GM08714 (cell line): Measurements from ENCODE around the gene HCN2.
A peak's percentile ranks its signal among the peaks of the same experiment; 100 is the strongest.

Experiments used
- H3K4me3 ChIP-seq: fragments of 200-500 bp; sonication (Bioruptor generic); 2 replicates; pipeline ENCODE4 v1.5.1; 2014; ENCODE audit warnings: mild to moderate bottlenecking, low read length, inconsistent platforms
- ZNF274 ChIP-seq: IDR thresholded peaks from 2 replicates; pipeline ENCODE4 v1.6.1; 2012; ENCODE audit warnings: mild to moderate bottlenecking, low read depth, low read length

The HCN2 gene

DNA sequence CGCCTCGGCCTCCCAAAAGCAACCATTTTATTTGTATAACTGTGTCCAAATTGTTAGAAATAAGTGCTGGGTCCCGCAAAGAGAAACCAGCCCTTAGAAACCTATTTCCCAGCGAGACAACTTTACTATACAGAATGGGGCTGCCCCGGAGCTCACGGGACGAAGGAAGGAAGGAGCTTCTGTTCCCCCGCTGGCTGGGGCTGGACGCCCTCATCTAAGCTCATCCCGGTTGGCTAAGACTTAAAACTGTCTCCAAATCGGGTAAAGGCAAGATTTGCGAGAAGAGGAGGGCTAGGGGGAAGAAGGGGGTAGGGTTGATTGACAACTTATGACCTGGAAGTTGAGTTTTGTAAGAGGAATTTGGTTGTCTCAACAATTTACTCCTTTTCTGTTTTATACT, 29.6 kb upstream of the HCN2 start:
- no peak for TF ChIP-seq ZNF274
- no peak overlapping the region for H3K4me3 ChIP-seq

DNA sequence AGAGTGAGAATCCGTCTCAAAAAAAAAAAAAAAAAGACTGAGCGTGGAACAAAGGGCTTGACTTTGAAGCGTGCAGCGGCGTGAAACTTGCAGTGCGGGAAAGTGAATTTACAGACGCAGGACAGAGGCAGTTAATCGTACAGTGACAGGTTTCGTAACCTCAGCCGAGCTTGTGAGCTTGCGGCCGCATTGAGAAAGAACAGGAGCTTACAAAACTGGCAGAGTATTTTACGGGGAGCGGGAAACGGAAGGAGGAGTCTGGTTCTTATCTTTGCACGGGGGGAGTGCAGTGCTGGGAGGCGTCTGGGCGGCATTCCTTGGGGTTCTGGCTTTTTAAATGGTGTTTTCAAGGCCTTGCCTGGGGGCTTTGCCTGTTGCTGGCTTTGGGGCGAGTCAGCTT, 23.3 kb upstream of the HCN2 start:
- H3K4me3 ChIP-seq = no peak overlapping the region
- TF ChIP-seq ZNF274 = no peak

DNA sequence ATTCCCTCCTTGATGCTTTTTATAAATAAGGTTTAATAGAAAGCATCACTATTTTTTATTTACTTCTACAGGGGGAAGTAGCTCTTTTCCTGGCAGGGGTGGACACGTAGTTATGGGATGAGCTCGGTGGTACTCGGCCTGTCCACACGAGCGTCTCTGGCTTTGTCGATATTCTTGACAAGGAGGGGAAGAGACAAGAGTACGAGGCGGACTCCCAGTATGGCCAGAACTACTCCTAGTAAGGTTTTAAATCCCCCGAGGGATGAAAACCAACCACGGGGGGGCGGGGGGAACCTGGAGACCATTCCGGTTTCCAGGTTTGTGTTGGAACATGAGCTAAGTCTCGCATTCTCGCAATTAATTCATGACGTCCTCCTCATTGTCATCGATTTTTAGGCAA, 22.8 kb upstream of the HCN2 start:
- TF ChIP-seq ZNF274 = no peak
- no peak overlapping the region for H3K4me3 ChIP-seq

DNA sequence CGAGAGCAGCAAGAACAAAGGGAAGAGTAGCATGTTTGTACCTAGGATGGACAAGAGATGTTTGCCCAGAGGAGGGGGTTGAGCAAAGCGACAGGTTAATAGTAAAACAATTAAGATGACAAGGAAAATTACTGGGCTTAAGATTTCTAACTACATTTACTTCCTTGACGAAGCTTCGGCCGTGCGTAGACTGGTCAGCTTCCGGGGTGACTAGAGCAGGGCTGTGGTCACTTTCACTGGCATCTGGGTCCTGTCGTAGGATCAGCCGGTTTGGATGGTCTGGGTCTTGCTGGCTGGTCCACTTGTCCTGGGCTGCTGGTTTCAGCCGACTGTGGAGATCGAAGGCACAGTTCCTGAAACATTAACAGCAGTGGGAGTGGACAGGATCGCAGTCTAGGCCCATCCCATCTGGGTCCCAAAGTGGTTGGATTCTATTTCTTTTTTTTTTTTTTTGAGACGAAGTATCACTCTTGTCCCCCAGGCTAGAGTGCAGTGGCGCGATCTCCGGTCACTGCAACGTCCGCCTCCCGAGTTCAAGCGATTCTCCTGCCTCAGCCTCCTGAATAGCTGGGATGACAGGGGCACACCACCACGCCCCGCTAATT, 22.3 kb upstream of the HCN2 start:
- TF ChIP-seq ZNF274 = no peak
- no peak overlapping the region for H3K4me3 ChIP-seq

DNA sequence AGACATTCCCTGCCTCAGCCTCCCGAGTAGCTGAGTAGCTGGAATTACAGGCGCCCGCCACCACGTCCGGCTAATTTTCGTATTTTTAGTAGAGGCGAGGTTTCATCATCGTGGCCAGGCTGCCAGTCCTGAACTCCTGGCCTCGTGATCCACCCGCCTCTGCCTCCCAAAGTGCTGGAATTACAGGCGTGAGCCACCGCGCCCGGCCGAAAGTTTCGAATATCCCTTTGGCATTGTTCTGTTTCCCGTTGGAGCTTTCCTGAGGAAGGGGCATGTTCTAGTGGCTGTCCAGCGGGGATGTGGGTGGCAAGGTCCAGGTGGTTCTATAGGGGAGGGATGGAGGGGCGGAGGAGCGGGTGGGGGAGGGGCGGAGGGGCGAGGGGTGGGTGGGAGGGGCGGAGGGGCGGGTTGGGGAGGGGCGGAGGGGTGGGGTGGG, 19.4 kb upstream of the HCN2 start:
- TF ChIP-seq ZNF274 = no peak
- H3K4me3 ChIP-seq = no peak overlapping the region

DNA sequence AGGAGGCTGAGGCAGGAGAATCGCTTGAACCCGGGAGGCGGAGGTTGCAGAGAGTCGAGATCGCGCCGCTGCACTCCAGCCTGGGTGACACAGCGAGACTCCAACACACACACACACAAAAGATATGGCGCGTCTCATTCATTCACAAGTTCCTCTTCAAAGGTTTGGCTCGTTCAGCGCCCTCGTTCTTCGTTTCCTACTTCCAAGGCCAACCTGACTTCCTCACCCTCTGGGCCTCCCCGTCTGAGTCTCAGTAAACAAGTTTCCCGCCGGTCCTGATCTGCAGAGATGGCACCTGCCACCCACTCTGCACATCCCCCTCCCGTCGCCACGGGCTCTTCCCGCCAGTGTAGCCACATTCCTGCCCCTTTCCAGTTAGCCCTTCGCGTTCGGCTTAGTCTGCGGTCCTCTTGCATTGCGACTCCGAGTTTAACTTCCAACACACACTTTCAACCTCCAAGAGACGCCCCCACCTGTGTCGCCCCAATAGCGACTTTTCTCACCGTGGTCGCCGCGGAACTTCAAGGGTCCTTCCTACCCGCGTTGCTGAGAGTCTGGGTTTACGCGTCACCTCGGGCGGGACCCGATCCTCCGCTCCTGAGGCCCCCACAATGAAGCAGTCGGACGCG, 18.6 kb upstream of the HCN2 start:
- peak overlapping the region; percentile 72; the same call in 1 of the 2 replicates for H3K4me3 ChIP-seq
- no peak for TF ChIP-seq ZNF274

DNA sequence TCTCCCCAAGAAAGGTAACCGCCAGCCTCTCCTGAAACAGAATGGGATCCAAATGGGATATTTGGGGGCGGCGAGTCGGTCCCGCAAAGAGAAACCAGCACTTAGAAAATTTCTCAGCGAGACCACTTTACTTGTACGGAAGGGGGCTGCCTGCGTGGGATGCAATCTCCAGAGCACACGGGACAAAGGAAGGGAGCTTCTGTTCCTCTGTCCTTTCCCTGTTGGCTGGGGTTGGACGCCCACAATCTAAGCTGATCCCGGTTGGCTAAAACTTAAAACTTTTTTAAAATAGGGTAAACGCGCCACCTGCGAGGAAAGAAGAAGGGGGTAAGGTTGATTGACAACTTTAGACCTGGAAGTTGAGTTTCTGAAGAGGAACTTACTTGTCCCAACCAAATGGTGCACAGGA, 18.1 kb upstream of the HCN2 start:
- TF ChIP-seq ZNF274 = no peak
- H3K4me3 ChIP-seq = peak overlapping the region; percentile 72; the same call in 1 of the 2 replicates

DNA sequence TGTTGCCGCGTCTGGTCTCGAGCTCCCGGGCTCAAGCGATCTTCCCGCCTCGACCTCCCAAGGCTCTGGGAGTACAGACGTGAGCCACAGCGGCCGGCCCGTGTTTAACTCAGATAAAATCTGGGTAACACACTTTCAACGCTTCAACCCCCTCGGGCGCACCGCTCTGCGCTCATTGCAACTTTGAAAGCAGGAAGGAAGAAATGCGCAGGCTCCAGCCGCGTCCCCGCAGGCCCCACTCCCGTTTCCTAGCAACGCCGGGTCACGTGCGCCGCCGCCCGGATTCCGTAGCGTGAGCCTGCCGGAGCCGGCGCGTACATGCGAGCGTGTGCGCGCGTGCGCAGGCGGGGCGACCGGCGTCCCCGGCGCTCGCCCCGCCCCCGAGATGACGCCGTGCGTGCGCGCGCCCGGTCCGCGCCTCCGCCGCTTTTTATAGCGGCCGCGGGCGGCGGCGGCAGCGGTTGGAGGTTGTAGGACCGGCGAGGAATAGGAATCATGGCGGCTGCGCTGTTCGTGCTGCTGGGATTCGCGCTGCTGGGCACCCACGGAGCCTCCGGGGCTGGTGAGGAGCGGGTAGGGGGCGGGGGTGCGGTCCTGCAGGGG, 17.4 kb upstream of the HCN2 start, which contains the start of gene BSG:
Gene BSG (plus strand): TSS at position 457 of the 603 bp plus-strand sequence. CDS start 39 bp downstream, at position 496.
- no peak for TF ChIP-seq ZNF274
- peak within 1 kb of the TSS; percentile 85 for H3K4me3 ChIP-seq

DNA sequence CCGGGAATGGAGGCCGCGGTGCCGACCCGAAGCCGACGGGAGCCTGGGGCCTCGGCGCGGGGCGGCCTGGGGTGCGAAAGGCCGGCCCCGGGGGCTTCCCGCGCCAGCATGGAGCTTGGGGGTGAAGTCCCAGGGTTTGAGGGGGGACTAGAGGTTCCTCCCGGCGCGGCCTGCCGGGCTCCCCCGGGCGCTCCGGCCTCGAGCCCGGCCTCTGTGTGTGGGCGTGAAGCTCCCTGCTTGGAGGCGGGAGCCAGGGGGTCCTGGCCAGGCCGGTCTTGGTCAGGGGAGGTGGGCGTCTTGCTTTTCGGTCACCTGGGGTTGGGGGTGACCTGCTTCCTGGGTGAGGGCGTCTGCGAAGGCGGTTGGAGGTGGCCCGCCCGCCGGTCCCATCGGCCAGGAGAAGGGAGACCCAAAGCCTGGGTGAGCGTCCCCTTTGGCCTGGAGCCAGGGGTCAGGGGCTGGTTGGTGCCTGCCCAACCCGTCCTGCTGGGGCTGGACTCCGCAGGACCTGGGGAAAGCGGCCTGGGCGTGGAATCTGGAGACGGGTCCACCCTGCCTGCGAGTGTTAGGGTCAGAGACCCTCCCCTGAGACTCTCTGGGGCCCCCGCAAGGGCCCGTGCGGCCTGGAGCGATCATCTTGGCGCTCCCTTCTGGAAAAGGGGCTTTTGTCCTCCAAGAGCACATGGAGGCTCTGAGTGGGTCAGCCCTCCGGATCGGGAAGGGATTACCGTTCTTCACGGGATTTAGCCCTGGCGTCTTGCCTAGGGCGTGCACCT, 16.8 kb upstream of the HCN2 start:
- peak overlapping the region; percentile 85 for H3K4me3 ChIP-seq
- no peak for TF ChIP-seq ZNF274

DNA sequence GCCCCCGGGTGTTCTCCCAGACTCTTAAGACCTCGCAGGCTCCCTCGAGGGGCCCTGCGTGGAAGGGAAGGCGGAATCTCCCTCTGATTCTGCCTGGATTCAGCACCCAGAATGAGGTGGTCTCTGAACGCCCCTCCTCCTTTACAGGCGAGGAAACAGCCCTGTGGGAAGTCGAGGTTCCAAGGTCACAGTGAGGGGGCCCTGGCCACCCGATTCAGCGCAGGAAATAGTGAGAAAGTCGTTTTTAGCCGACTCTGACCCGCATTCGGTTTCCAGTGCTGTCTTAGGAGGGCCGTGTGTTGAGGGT, 16.2 kb upstream of the HCN2 start:
- H3K4me3 ChIP-seq = peak overlapping the region; percentile 85
- TF ChIP-seq ZNF274 = no peak

DNA sequence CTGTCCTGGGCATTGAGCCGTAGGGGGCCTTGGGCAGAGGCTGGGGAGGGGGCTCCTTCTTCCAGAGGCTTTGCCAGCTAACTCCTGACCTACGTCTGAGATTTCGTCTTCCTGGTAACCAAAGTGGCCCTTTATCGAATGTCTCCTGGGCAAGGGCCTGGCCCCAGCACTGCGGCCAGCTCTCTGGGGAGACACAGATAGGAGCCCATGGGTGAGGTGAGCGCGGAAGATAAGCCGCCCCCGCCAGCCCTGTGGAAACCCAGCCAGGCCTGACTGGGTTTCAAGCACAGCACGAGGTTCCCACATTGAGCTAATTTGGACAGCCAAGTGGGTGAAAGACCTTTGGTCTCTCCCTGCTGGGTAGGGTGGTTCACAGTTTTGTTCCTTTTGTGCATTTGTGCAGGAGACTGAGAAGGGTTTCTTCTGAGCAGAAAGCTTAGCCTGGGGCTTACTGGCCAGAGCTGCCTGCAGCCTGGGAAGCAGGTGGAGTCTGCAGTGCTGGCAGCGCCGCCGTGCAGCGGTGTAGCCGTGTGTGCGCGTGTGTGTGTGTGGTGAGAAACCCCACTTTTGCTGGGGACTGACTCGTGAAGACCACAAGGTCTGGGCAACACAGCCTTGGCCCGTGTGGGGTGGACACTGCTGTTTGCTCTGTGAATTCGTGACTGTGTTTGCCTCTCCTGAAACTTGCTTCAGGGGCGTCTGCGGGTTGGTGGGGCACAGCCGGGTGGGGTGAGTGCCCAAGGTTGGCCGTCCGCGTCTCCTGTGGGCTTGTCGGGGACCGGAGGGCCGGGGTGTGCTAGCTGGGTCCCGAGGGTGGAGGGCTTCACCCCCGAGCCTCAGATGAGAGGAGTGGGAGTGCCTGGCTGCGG, 14.8 kb upstream of the HCN2 start:
- no peak for TF ChIP-seq ZNF274
- no peak overlapping the region for H3K4me3 ChIP-seq

DNA sequence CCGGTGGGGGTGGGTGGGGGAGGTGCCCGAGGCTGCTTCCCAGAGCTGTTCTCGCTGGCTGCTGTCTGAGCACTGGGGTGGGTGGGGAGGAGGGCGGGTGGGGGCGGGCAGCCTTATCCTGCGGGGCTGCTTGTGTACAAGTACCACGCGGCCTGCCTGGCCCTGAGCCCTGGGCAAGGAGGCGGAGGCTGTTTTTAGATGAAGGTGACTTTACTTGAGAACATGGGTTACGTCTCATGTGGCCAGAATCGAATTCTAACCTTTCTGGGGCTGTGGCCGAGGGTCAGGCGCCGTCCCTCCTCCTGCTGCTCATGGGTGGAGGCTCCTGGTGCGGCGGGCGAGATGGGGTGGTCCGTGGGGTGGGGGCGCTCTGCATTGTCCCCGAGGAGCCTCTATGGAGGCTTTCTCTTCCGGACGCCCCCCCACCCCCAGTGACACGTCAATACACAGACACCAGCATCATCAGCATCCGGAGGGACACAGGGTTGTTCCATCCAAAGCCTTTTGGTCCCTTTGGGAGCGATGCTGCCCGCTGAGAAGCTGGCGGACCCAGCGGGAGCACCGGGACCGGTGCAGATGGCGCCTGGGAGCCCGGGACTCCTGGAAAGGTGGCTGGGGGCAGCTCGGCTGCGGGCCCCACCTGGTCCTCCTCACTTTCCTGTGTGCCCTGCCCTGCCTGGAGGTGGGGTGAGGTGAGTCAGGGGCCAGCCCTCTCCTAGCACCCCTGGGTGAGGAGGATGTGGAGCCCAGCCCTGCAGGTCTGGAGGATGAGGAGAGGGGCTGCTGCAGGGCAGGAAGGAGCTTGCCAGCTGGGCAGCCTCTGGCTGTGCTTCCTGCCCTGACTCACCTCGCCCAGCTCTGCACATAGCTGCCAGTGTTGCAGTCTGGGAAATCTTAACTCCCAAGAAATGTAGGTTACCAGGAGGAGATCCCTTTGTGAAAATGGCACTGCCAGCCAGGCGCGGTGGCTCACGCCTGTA, 13.9 kb upstream of the HCN2 start:
- TF ChIP-seq ZNF274 = no peak
- no peak overlapping the region for H3K4me3 ChIP-seq
